ENCODE measurements around the gene ARHGEF35.

GRCh38 chr7:144174613-144175012, 21.0 kb downstream of the ARHGEF35 start:
- TF ChIP-seq CTCF (conservative IDR thresholded peaks at IDR 0.05), result no peak
- TF ChIP-seq EZH2 (IDR thresholded peaks at IDR 0.05; ENCODE audit: low read depth), result no peak

Measured in PC-9 (cell line).